GM12878 (cell line): Measurements from ENCODE around the gene SLC13A3. TPM values are rescaled to one million over a fixed set of nuclear protein-coding genes. Genes with fewer than 3 reads are reported as not detected.

Experiments
- ATAC-seq: fragments of 200-7000 bp; cut with Tn5 transposase; 3 replicates; pipeline ENCODE4 v1.9.1; 2020; ENCODE audit warnings: mild to moderate bottlenecking, moderate library complexity
- BruUV-seq: library from RNA; stranded (reverse); fragments of 400-500 nt; replicated peaks from 2 replicates; lab custom pipeline; 2021; lab: Mats Ljungman, UMichigan
- CTCF ChIA-PET: fragments of 300-600 bp; sonication (Branson Sonifier 250); formaldehyde crosslinking; extraction: SDS; loops from one replicate; lab custom pipeline; 2021; ENCODE audit warnings: inconsistent platforms; lab: Yijun Ruan, JAX
- POLR2A ChIA-PET: fragments of 350-600 bp; formaldehyde crosslinking; extraction: SDS; loops from one replicate; lab custom pipeline; 2021; ENCODE audit warnings: inconsistent platforms; lab: Charles Lee
- RAD21 ChIA-PET: fragments of 300-600 bp; sonication (Branson Sonifier 250); formaldehyde crosslinking; loops from one replicate; lab custom pipeline; 2023; ENCODE audit warnings: antibody characterized with exemption; ENCODE audit not compliant: unreplicated experiment; lab: Charles Lee
- SMC1A ChIA-PET: fragments of 300-600 bp; sonication (Branson Sonifier 250); formaldehyde crosslinking; loops from one replicate; lab custom pipeline; 2023; ENCODE audit not compliant: unreplicated experiment, uncharacterized antibody; lab: Charles Lee
- DNase-seq: peaks from one replicate; pipeline ENCODE4 v3.0.0-alpha.2; 2011; ENCODE audit warnings: low read depth, low spot score
- FAIRE-seq: peaks from 3 replicates; lab custom pipeline; 2011; peaks lifted over from hg19 to GRCh38; lab: Jason Lieb, UNC
- H2AFZ ChIP-seq: 2 replicates; pipeline ENCODE4 v1.6.0; 2011; ENCODE audit warnings: low read depth, low read length, control low read depth; ENCODE audit not compliant: control insufficient read depth
- H3K27ac ChIP-seq: 2 replicates; pipeline ENCODE4 v1.5.1; 2011; ENCODE audit warnings: control low read depth; ENCODE audit not compliant: control insufficient read depth, insufficient read depth
- H3K27me3 ChIP-seq, 2 experiments: replicated peaks in 1 of 2; 2 replicates each; pipeline versions ENCODE4 v1.6.0 to v1.6.1; 2011; ENCODE audit warnings: low read length in 1 of 2; ENCODE audit not compliant: control insufficient read depth in 2 of 2, insufficient read depth in 2 of 2
- H3K36me3 ChIP-seq, 2 experiments: 2 replicates each; pipeline ENCODE4 v1.5.1; 2011; ENCODE audit warnings: low read length in 1 of 2; ENCODE audit not compliant: control insufficient read depth in 2 of 2, insufficient read depth in 2 of 2
- H3K4me1 ChIP-seq: 2 replicates; pipeline ENCODE4 v1.6.1; 2011; ENCODE audit warnings: mild to moderate bottlenecking, low read length, moderate library complexity, mixed read lengths; ENCODE audit not compliant: control insufficient read depth, insufficient read depth
- H3K4me2 ChIP-seq: 2 replicates; pipeline ENCODE4 v1.6.0; 2011; ENCODE audit warnings: control low read depth; ENCODE audit not compliant: control insufficient read depth, insufficient read depth
- H3K4me3 ChIP-seq: fragments of 200-600 bp; sonication (generic); 2 replicates; pipeline ENCODE4 v1.5.1; 2016
- H3K79me2 ChIP-seq: 2 replicates; pipeline ENCODE4 v1.6.0; 2011; ENCODE audit warnings: low read length; ENCODE audit not compliant: control insufficient read depth, insufficient read depth
- H3K9ac ChIP-seq: 2 replicates; pipeline ENCODE4 v1.8.0; 2011; ENCODE audit warnings: low read length, control low read depth, mixed read lengths; ENCODE audit not compliant: control insufficient read depth, insufficient read depth
- H3K9me3 ChIP-seq: replicated peaks from 3 replicates; pipeline ENCODE4 v1.5.1; 2011; ENCODE audit warnings: mild to moderate bottlenecking, low read length; ENCODE audit not compliant: control insufficient read depth, insufficient read depth
- H4K20me1 ChIP-seq: 2 replicates; pipeline ENCODE4 v1.6.0; 2011; ENCODE audit not compliant: control insufficient read depth, insufficient read depth
- MLLT1 ChIP-seq: fragments of 450-650 bp; IDR thresholded peaks from 2 replicates; pipeline ENCODE4 v1.6.1; 2016; ENCODE audit warnings: mild to moderate bottlenecking
- RCOR1 ChIP-seq: conservative IDR thresholded peaks from 2 replicates; pipeline ENCODE4 v1.6.1; 2012; ENCODE audit warnings: low read depth, low read length, improper control_type of control experiment
- SUPT20H ChIP-seq: IDR thresholded peaks from 2 replicates; pipeline ENCODE4 v1.6.1; 2011; ENCODE audit warnings: low read depth, mild to moderate bottlenecking, low read length, moderate library complexity, borderline replicate concordance; ENCODE audit not compliant: control insufficient read depth
- ZBED1 ChIP-seq: IDR thresholded peaks from 2 replicates; pipeline ENCODE4 v1.6.1; 2016; ENCODE audit warnings: borderline replicate concordance
- WGBS: methylation state at CpG from one replicate; pipeline ENCODE4 v1.1.6; 2016; ENCODE audit warnings: low lambda C conversion rate; ENCODE audit not compliant: insufficient replicate concordance, insufficient coverage; ENCODE audit errors: missing lambda C conversion rate; 5-methylcytosine and 5-hydroxymethylcytosine counted together
- in situ Hi-C: fragments of 300-500 bp; cut with MboI; formaldehyde crosslinking; loops from 9 replicates; pipeline ENCODE4 v1.14.3; 2018; ENCODE audit warnings: mixed read lengths
- intact Hi-C: fragments of 100-400 bp; cut with micrococcal nuclease; formaldehyde crosslinking; loops from one replicate; pipeline ENCODE4 v1.14.2; 2022; ENCODE audit not compliant: unreplicated experiment
- polyA plus RNA-seq, 11 experiments: library from polyadenylated mRNA; depleted of rRNA in 4 of 11; unstranded in 6 of 11; stranded (reverse) in 5 of 11; fragments of >200 nt; fragmentation: Nextera tagmentation in 4 of 11; fragmentation: Illumina TruSeq in 1 of 11; extraction: Ambion mirVana in 4 of 11; extraction: Trizol in 1 of 11; gene quantifications; 1 replicate in 1 of 11; 2 replicates in 10 of 11; pipeline versions ENCODE4 v1.2.1 to v1.2.3, GENCODE V29; 2011 to 2016; ENCODE audit warnings: inconsistent platforms in 2 of 11, missing spikeins in 2 of 11, low read depth in 1 of 11
- total RNA-seq, 4 experiments: library from RNA; depleted of rRNA in 3 of 4; stranded (reverse); fragments of >200 nt in 3 of 4; fragmentation: Illumina TruSeq in 1 of 4; extraction: Trizol in 1 of 4; gene quantifications; 2 replicates each; pipeline versions ENCODE4 v1.2.1 to v1.2.3, GENCODE V29; 2013 to 2021
- TF ChIP-seq, protein P1 (sequence below): IDR thresholded peaks from 2 replicates; pipeline ENCODE4 v1.6.1; 2012; ENCODE audit warnings: mild to moderate bottlenecking, low read depth, low read length

The SLC13A3 gene
- total and polyA plus RNA-seq, 10 of the 15 experiments (the other 5 are each of a cell fraction or from before 2014, with no cell fraction given): 0.03 to 0.76 (median 0.07) TPM; not detected in 4

- intact Hi-C loops (no loop called here), in situ Hi-C loops (no loop called here)
- 21% methylated on average over 4 of the region's 4 CpGs for WGBS
- Histone ChIP-seq H2AFZ (no peak overlapping the region), H3K9ac (no peak overlapping the region), H3K9me3 (no peaks in the 10 kb centered on the region), H3K36me3 (no peaks in the 10 kb centered on the region), H3K27ac (no peak overlapping the region), H3K4me2 (no peak overlapping the region), H3K79me2 (no peaks in the 10 kb centered on the region), H3K4me3 (no peak overlapping the region), H4K20me1 (no peaks in the 10 kb centered on the region), H3K4me1 (no peaks in the 10 kb centered on the region), H3K27me3 (no peaks in the 10 kb centered on the region; a peak in 1 of 4 replicates)
- ATAC-seq: no peak
- no peak for FAIRE-seq
- CTCF ChIA-PET: no interaction called here
- no peak for DNase-seq
- SMC1A ChIA-PET: no interaction called here
- TF ChIP-seq SUPT20H (no peak), RCOR1 (no peak), MLLT1 (no peak), ZBED1 (no peak)
- TF ChIP-seq, protein P1, sequence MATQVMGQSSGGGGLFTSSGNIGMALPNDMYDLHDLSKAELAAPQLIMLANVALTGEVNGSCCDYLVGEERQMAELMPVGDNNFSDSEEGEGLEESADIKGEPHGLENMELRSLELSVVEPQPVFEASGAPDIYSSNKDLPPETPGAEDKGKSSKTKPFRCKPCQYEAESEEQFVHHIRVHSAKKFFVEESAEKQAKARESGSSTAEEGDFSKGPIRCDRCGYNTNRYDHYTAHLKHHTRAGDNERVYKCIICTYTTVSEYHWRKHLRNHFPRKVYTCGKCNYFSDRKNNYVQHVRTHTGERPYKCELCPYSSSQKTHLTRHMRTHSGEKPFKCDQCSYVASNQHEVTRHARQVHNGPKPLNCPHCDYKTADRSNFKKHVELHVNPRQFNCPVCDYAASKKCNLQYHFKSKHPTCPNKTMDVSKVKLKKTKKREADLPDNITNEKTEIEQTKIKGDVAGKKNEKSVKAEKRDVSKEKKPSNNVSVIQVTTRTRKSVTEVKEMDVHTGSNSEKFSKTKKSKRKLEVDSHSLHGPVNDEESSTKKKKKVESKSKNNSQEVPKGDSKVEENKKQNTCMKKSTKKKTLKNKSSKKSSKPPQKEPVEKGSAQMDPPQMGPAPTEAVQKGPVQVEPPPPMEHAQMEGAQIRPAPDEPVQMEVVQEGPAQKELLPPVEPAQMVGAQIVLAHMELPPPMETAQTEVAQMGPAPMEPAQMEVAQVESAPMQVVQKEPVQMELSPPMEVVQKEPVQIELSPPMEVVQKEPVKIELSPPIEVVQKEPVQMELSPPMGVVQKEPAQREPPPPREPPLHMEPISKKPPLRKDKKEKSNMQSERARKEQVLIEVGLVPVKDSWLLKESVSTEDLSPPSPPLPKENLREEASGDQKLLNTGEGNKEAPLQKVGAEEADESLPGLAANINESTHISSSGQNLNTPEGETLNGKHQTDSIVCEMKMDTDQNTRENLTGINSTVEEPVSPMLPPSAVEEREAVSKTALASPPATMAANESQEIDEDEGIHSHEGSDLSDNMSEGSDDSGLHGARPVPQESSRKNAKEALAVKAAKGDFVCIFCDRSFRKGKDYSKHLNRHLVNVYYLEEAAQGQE: no peak
- RAD21 ChIA-PET: no interaction called here
- BruUV-seq: no TSS peak
- POLR2A ChIA-PET: no interaction called here
Observed at GRCh38 chr20:46660487-46660886, 9.2 kb upstream of the SLC13A3 start.
